ENCODE data around the gene MYF5. TPM values are rescaled to one million over a fixed set of nuclear protein-coding genes. Genes with fewer than 3 reads are reported as not detected.

The MYF5 gene
- total RNA-seq, 2 experiments from 2014 or later: not detected

GRCh38 chr12:80714846-80715245 lies 1.9 kb upstream of the MYF5 start:
- Mint-ChIP-seq H3K36me3 (no peaks in the 10 kb centered on the region), H3K27me3 (peaks cover 68% of the 10 kb centered on the region), H3K27ac (no peak overlapping the region), H3K9me3 (no peaks in the 10 kb centered on the region), H3K4me3 (no peak overlapping the region), H3K4me1 (no peaks in the 10 kb centered on the region)
- no peak for DNase-seq

DNA sequence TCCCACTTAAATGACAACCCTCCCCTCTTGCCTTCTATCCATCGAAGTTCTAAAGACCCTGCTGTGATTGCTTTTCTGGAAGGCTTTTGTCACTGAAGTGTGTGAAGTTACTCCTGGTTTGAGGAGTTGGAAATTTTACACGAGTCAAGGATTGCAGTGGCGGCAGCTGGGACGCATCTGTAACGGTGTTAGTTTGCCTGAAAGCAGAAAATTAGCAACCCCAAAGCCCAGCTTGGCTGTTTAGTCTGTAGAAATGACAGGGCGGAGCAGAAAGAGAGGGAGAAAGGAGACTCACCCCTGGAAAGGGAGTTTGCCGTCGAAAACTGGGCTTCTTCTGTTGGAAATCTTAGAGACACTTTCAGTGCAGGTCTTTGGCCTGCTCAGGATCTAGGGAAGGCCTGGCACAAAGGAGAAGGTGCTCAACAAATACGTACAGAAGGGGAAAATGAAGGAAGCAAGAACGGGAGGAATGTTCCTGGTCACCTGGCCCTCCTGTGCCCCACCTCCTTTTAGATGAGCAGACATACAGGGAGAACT lies 931 bp upstream of the MYF5 start:
- Mint-ChIP-seq H3K9me3 (no peaks in the 10 kb centered on the region), H3K4me3 (no peak overlapping the region), H3K4me1 (no peaks in the 10 kb centered on the region), H3K27ac (no peak overlapping the region), H3K27me3 (peaks cover 58% of the 10 kb centered on the region), H3K36me3 (no peaks in the 10 kb centered on the region)
- DNase-seq: no peak

DNA sequence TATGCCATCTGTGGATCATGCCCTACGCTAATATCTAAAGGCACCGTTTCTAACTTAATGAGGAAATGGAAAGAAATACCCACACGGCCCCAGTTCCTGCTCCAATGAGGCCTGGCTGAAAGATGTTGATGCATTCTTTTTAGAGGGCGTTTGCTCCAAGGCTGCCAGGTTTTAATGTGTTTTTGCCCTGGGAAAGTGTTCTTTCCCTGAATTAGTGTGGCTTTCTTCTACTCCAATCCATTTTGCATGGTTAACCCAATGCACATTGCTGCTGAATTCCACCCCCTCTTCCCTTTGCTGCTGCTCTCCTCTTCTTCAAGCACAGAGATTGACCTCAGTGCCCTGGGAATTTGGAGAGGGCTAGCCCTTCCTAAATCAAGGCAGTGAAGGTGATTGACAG lies 1.1 kb downstream of the MYF5 start:
- H3K27me3 Mint-ChIP-seq: peaks cover 47% of the 10 kb centered on the region
- no peaks in the 10 kb centered on the region for H3K36me3 Mint-ChIP-seq
- DNase-seq: no peak
- no peak overlapping the region for H3K27ac Mint-ChIP-seq
- H3K9me3 Mint-ChIP-seq: no peaks in the 10 kb centered on the region
- no peak overlapping the region for H3K4me3 Mint-ChIP-seq
- H3K4me1 Mint-ChIP-seq: no peaks in the 10 kb centered on the region

DNA sequence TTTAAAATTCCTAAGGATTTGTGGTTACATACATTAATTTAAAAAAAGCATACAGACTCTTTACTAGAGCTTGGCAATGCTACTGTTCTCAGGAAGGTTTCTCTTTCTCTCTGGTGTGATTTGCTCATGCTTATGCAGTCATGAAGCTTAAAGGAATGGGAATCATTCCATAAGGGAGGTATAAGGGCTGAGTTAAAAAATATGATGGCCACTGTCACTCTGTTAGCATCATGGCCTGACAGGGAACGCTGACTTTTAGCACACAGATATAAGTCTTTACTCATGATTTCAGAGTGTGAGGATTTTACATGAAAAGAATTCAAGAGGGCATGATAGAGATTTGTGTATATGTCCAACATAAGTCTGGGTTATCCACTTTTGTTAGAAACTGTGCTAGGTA lies 3.8 kb downstream of the MYF5 start:
- Mint-ChIP-seq H3K36me3 (no peaks in the 10 kb centered on the region), H3K9me3 (no peaks in the 10 kb centered on the region), H3K27ac (no peak overlapping the region), H3K4me3 (no peak overlapping the region), H3K4me1 (no peaks in the 10 kb centered on the region), H3K27me3 (peaks cover 27% of the 10 kb centered on the region)
- no peak for DNase-seq

DNA sequence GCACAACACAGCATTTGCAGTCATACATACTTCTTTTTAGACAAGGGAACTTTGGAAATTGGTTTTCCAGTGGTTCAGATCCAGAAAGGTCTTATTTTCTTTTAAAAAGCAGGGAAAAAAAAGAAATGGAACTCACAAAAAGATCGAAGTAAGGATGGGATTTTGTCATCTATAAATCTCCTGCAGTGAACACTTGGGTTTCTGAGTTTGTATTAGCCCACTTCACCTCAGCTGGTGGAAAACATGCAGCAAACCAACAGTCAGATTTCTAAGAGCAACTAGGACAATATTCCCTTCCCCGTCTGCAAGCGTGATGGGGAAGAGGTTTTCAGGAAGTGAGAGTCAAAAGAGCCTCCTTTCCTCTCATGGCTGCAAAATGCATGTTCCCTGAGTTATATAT lies 4.6 kb downstream of the MYF5 start:
- no peak overlapping the region for H3K27ac Mint-ChIP-seq
- peaks cover 3% of the 10 kb centered on the region for H3K9me3 Mint-ChIP-seq
- H3K27me3 Mint-ChIP-seq: peaks cover 19% of the 10 kb centered on the region
- no peak overlapping the region for H3K4me3 Mint-ChIP-seq
- H3K4me1 Mint-ChIP-seq: no peaks in the 10 kb centered on the region
- no peak for DNase-seq
- no peaks in the 10 kb centered on the region for H3K36me3 Mint-ChIP-seq

DNA sequence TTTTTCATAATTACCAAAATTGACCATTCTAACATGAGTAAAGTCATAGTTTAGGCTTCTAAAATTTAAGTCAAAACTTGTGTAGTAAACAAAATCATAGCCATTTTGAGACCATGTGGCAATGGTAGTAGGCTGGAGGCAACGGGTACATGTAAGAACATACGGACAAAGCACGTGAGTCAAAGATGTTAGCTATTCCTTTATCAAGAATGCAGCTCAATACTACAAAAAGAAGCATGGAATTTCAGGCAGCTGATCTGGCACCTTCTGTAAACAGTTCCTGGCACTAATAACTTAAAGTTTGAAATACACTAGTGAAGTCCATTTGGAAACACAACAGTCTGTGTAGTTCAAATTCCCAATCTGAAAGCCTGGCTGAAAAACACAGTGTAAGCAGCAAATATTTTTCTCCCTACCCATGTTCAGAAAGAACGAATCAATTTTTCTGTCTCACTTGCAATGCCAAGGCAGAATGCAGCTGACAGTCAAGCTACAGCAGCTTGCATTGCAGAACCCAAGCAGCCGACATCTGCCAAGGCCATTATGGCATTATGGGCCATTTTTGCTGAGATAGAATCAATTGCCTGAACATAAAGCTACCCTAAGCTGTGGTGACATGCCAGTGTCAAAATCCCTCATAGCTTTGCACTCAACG lies 29.3 kb downstream of the MYF5 start:
- Mint-ChIP-seq H3K27ac (no peak overlapping the region), H3K4me1 (no peaks in the 10 kb centered on the region), H3K36me3 (no peaks in the 10 kb centered on the region), H3K9me3 (no peaks in the 10 kb centered on the region), H3K27me3 (no peaks in the 10 kb centered on the region), H3K4me3 (no peak overlapping the region)
- DNase-seq: no peak

DNA sequence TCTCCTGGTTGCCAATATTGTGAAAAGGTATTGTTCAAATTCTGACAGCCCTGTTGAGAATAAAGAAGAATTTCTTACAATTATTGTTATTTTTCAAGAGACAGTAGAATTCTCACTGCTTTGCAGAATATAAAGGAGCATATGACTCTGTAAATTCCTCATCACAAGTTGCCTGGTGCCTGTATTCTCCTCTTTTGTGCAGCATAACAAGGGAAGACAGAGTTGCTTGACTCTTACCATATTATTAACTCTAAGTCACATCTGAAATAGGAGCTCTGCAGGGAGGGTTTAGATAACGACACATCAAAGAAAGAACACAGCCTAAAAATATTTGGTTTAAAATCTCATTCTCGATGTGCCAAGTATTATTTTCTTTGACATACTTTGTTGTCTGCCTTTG lies 31.1 kb downstream of the MYF5 start:
- H3K27me3 Mint-ChIP-seq: no peaks in the 10 kb centered on the region
- H3K4me1 Mint-ChIP-seq: no peaks in the 10 kb centered on the region
- no peak overlapping the region for H3K4me3 Mint-ChIP-seq
- peaks cover 3% of the 10 kb centered on the region for H3K9me3 Mint-ChIP-seq
- no peak for DNase-seq
- H3K36me3 Mint-ChIP-seq: no peaks in the 10 kb centered on the region
- H3K27ac Mint-ChIP-seq: no peak overlapping the region

DNA sequence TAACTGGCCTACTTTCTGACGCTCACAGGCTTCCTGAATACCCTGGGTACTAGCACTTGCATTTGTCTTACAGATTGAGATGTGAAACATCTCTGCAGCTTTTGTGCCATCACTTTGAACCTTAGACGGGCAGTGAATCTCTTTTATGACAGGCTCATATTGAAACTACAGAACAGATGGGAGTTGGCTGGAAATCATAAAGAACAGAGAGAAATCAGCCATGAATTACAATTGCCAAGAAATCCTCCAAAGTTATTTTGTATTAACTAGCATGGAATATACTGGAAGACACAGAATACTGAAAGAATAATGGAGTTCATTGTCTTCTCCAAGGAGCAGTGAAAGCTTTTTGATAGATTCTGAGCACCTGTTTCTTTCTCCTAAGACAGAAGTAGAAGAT lies 32.7 kb downstream of the MYF5 start:
- Mint-ChIP-seq H3K36me3 (no peaks in the 10 kb centered on the region), H3K27ac (no peak overlapping the region), H3K27me3 (no peaks in the 10 kb centered on the region), H3K4me3 (no peak overlapping the region), H3K9me3 (peaks cover 3% of the 10 kb centered on the region), H3K4me1 (no peaks in the 10 kb centered on the region)
- DNase-seq: no peak

DNA sequence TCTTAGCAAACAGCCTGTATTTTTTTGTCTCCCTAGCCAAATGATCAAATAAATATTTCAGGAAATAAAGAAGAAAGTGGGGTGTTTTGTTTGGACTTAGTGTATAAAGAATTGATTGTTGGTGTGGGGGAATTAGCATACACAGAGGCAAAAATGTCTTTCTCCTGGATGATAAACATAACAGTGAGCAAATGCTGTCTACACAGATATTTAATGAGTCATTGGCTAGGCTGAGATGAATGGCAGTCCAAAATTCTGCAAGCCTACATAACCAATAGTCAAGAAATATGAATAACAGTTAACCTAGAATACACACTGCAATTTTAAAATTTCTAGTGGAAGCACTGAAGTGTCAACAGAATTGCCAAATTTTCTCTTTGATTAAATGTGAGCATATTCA lies 35.8 kb downstream of the MYF5 start:
- H3K27ac Mint-ChIP-seq: no peak overlapping the region
- no peak for DNase-seq
- peaks cover 3% of the 10 kb centered on the region for H3K9me3 Mint-ChIP-seq
- H3K4me3 Mint-ChIP-seq: no peak overlapping the region
- no peaks in the 10 kb centered on the region for H3K36me3 Mint-ChIP-seq
- no peaks in the 10 kb centered on the region for H3K4me1 Mint-ChIP-seq
- H3K27me3 Mint-ChIP-seq: no peaks in the 10 kb centered on the region

- Mint-ChIP-seq H3K9me3 (peaks cover 3% of the 10 kb centered on the region), H3K36me3 (no peaks in the 10 kb centered on the region), H3K4me3 (no peak overlapping the region), H3K27me3 (no peaks in the 10 kb centered on the region), H3K27ac (no peak overlapping the region), H3K4me1 (no peaks in the 10 kb centered on the region)
- no peak for DNase-seq
Observed at GRCh38 chr12:80754274-80754673, 37.6 kb downstream of the MYF5 start.

DNA sequence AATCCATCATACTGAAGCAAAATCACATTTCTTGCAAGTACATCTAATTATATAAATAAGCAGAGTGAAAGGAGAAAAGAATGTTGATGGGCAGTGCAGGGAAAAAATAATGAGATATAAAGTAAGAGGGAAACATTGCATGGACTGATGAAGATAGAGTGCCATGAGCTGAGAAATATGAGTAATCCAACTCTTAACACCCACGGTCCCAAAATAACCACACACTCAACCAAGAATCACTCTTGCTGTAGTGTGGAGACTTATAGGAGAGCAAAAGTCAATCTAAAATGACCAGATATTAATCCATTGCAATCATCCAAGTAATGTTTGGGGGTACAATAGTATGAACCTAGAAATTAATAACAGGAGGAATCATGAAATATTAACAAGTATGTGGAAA lies 40.2 kb downstream of the MYF5 start:
- H3K4me3 Mint-ChIP-seq: no peak overlapping the region
- no peaks in the 10 kb centered on the region for H3K9me3 Mint-ChIP-seq
- H3K36me3 Mint-ChIP-seq: no peaks in the 10 kb centered on the region
- H3K27me3 Mint-ChIP-seq: no peaks in the 10 kb centered on the region
- H3K4me1 Mint-ChIP-seq: no peaks in the 10 kb centered on the region
- no peak overlapping the region for H3K27ac Mint-ChIP-seq
- no peak for DNase-seq

- Mint-ChIP-seq H3K27me3 (no peaks in the 10 kb centered on the region), H3K4me1 (no peaks in the 10 kb centered on the region), H3K27ac (no peak overlapping the region), H3K36me3 (no peaks in the 10 kb centered on the region), H3K4me3 (no peak overlapping the region), H3K9me3 (peaks cover 2% of the 10 kb centered on the region)
- no peak for DNase-seq
Observed at GRCh38 chr12:80761838-80762237, 45.1 kb downstream of the MYF5 start.

DNA sequence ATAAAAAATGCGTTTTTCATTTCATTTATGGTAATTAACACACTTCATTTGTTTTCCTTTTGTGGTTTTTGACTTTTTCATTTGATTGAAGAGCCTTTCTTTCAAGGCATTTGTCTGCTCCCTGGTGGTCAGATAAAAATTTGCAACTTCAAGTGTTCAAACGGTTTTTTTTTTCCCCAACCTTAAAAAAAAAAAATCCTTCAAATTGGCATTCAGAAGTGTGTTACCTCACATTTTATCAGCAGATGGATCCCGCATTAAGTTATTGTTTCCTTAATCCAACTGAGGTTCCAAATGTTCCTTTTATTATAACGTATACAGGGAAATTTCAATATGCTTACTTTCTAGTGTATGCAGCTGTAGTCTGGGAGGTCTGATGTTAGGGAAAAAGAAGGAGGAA lies 47.2 kb downstream of the MYF5 start:
- DNase-seq: no peak
- H3K36me3 Mint-ChIP-seq: no peaks in the 10 kb centered on the region
- H3K4me3 Mint-ChIP-seq: no peak overlapping the region
- H3K9me3 Mint-ChIP-seq: peaks cover 2% of the 10 kb centered on the region
- H3K4me1 Mint-ChIP-seq: no peaks in the 10 kb centered on the region
- no peaks in the 10 kb centered on the region for H3K27me3 Mint-ChIP-seq
- no peak overlapping the region for H3K27ac Mint-ChIP-seq

DNA sequence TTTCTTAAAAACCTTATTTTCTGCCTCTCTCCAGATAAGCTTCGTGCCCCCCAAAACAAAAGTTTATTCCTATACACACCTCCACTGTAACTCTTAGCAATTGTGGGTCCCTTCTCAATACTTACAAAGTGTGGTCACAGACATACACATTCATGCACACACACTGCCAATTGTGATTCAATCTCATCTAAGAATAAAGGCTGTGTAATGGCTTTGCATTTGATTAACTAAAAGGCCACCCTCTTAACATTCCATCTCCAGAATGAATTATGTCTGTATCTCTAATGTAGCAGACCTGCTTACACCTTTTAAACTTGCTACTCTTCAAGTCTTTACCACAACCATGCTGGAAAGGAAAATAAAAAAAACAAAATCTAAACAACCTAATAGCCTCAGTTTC lies 49.5 kb downstream of the MYF5 start:
- no peak overlapping the region for H3K27ac Mint-ChIP-seq
- H3K27me3 Mint-ChIP-seq: no peaks in the 10 kb centered on the region
- H3K9me3 Mint-ChIP-seq: peaks cover 2% of the 10 kb centered on the region
- DNase-seq: no peak
- H3K4me1 Mint-ChIP-seq: no peaks in the 10 kb centered on the region
- H3K36me3 Mint-ChIP-seq: no peaks in the 10 kb centered on the region
- no peak overlapping the region for H3K4me3 Mint-ChIP-seq

DNA sequence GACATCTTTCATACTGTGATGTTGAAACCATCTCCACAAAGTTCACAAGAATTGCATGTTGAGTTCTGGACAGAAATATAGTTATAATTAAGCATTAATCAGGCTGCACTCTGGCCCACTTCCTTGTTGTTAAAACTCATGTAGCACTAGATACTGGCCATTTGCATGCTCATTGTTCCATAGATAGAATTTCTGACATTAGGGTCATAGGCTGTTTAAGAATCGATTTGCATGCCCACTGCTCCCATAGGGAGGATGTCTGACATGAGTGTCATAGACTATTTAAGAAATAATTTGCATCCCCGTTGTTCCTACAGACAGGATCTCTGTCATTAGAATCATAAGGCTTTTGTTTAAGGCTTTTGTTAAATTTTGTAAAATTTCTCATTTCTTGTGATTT lies 50.2 kb downstream of the MYF5 start:
- H3K4me1 Mint-ChIP-seq: no peaks in the 10 kb centered on the region
- no peak for DNase-seq
- no peaks in the 10 kb centered on the region for H3K27me3 Mint-ChIP-seq
- H3K4me3 Mint-ChIP-seq: no peak overlapping the region
- peaks cover 3% of the 10 kb centered on the region for H3K9me3 Mint-ChIP-seq
- H3K27ac Mint-ChIP-seq: no peak overlapping the region
- no peaks in the 10 kb centered on the region for H3K36me3 Mint-ChIP-seq
